A549 (cell line): ENCODE data around the gene NAA15.

Source experiments
- CTCF ChIP-seq: fragments of >200 bp; sonication (Bioruptor Twin); formaldehyde crosslinking; IDR thresholded peaks from 3 replicates; pipeline ENCODE4 v1.5.1; 2016
- JUNB ChIP-seq: fragments of >200 bp; sonication (Bioruptor Twin); formaldehyde crosslinking; IDR thresholded peaks from 2 replicates; pipeline ENCODE4 v1.6.1; 2016
- NPAS2 ChIP-seq: fragments of 250-450 bp; sonication (Bioruptor Pico); IDR thresholded peaks from 2 replicates; pipeline ENCODE4 v1.8.0; 2022; ENCODE audit warnings: mild to moderate bottlenecking, moderate library complexity, borderline replicate concordance
- POLR2A ChIP-seq: IDR thresholded peaks from 2 replicates; pipeline ENCODE4 v1.6.1; 2012; ENCODE audit warnings: mild to moderate bottlenecking, low read length

GRCh38 chr4:139460565-139460964 is 159.3 kb downstream of the NAA15 start:
- TF ChIP-seq JUNB (no peak), CTCF (no peak), NPAS2 (CRISPR knock-in tag) (no peak), POLR2A (no peak)
